SH-SY5Y (cell line): Measurements from ENCODE around the gene DAB2IP.

Source experiments
- GATA2 ChIP-seq: IDR thresholded peaks from 2 replicates; pipeline ENCODE4 v1.6.1; 2011; ENCODE audit warnings: mild to moderate bottlenecking, low read depth, low read length
- GATA3 ChIP-seq: IDR thresholded peaks from 2 replicates; pipeline ENCODE4 v1.6.1; 2011; ENCODE audit warnings: low read depth, mild to moderate bottlenecking, low read length, moderate library complexity

DNA sequence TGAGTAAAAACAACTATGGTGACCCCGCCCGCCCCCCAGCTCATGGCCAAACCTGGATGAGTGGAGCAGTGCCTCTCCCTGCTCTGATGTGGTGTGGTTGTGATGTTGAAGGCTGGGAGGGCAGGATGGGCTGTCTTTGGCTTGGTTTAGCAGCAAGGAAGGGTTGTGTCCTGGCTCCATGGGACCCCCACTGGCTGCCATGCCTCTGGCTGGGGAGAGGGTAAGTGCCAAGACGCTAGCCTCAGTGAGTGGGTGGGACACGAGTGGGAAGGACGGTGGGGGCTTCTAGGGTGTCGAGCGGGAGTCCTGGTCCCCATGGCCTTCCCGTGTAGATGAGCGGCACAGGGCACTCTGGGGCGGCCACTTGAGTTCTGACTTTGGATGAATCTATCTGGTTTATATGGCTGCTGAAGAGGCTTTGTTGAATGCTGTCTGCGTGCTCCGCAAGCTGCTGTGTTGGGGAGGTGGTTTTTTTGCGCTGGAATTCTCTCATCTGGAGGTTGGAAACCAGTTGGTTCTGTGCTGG, 50.4 kb downstream of the DAB2IP start:
- TF ChIP-seq GATA2 (no peak), GATA3 (no peak)
